Breast epithelium (tissue), 3 donors: Measurements from ENCODE around the gene POLDIP3.

Experiments used
- POLR2A ChIP-seq: fragments of 450-650 bp; IDR thresholded peaks from one replicate; pipeline ENCODE4 v1.6.1; 2016; ENCODE audit warnings: antibody characterized with exemption, mild to moderate bottlenecking, moderate library complexity
- POLR2AphosphoS5 ChIP-seq, 3 donors: sonication (generic); formaldehyde crosslinking; IDR thresholded peaks; one replicate each; pipeline ENCODE4 v1.6.1; 2017; ENCODE audit warnings: antibody characterized with exemption in 3 of 3
- TF ChIP-seq, protein P1 (sequence below), 3 donors: fragments of 450-650 bp; IDR thresholded peaks; one replicate each; pipeline ENCODE4 v1.5.1; 2016 to 2017; ENCODE audit warnings: antibody characterized with exemption in 3 of 3, mild to moderate bottlenecking in 3 of 3, moderate library complexity in 3 of 3

DNA sequence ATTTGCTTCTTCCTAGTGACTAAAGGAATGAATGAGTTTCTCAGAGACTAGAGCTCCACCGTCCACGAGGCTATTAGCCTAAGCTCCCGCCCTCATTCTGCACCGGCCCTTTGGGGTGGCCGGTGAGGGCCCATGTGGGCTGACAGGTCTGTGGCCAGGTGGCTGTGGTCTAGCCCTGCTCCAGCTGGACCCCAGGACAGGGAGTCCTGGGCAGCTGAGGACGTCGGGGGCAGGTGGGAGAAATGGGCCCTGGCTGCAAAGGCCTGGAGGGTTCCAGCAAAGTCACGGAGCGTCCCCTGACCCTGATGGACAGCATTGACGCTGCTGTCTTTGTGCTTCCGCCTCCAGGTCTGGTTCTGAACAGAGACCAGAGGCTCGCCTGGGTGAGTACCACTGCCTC is 48.7 kb downstream of the POLDIP3 start:
- TF ChIP-seq, protein P1, sequence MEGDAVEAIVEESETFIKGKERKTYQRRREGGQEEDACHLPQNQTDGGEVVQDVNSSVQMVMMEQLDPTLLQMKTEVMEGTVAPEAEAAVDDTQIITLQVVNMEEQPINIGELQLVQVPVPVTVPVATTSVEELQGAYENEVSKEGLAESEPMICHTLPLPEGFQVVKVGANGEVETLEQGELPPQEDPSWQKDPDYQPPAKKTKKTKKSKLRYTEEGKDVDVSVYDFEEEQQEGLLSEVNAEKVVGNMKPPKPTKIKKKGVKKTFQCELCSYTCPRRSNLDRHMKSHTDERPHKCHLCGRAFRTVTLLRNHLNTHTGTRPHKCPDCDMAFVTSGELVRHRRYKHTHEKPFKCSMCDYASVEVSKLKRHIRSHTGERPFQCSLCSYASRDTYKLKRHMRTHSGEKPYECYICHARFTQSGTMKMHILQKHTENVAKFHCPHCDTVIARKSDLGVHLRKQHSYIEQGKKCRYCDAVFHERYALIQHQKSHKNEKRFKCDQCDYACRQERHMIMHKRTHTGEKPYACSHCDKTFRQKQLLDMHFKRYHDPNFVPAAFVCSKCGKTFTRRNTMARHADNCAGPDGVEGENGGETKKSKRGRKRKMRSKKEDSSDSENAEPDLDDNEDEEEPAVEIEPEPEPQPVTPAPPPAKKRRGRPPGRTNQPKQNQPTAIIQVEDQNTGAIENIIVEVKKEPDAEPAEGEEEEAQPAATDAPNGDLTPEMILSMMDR (IDR thresholded peaks at IDR 0.05) = no peak
- no peak for TF ChIP-seq POLR2AphosphoS5 (IDR thresholded peaks at IDR 0.05)
- no peak for TF ChIP-seq POLR2A
